Adipocyte (in vitro differentiated cells): ENCODE data around the gene ZNF772.
A peak's percentile ranks its signal among the peaks of the same experiment; 100 is the strongest.
"Not testable (repeated sequence)": the region's sequence is repeated elsewhere in the genome, so short reads cannot be mapped to it uniquely, and the experiment has no call there.

Source experiments
- DNase-seq: peaks from one replicate; pipeline ENCODE4 v3.0.0-alpha.2; 2015; ENCODE audit warnings: low read depth
- H3K27me3 ChIP-seq: replicated peaks from 2 replicates; pipeline ENCODE4 v1.7.0; 2013; ENCODE audit warnings: mild to moderate bottlenecking, low read length, moderate library complexity; ENCODE audit not compliant: control insufficient read depth, insufficient read depth
- H3K36me3 ChIP-seq: 2 replicates; pipeline ENCODE4 v1.7.0; 2013; ENCODE audit warnings: low read length, mild to moderate bottlenecking, moderate library complexity; ENCODE audit not compliant: control insufficient read depth, insufficient read depth, severe bottlenecking
- H3K4me1 ChIP-seq: 2 replicates; pipeline ENCODE4 v1.7.0; 2013; ENCODE audit warnings: mild to moderate bottlenecking, low read length, moderate library complexity; ENCODE audit not compliant: control insufficient read depth, insufficient read depth
- H3K4me3 ChIP-seq: 2 replicates; pipeline ENCODE4 v1.7.0; 2013; ENCODE audit warnings: mild to moderate bottlenecking, low read length, moderate library complexity
- H3K9ac ChIP-seq: 2 replicates; pipeline ENCODE4 v1.7.0; 2013; ENCODE audit warnings: mild to moderate bottlenecking, low read length, moderate library complexity
- H3K9me3 ChIP-seq: 2 replicates; pipeline ENCODE4 v1.7.0; 2013; ENCODE audit warnings: mild to moderate bottlenecking, low read length, moderate library complexity; ENCODE audit not compliant: control insufficient read depth

Gene ZNF772

DNA sequence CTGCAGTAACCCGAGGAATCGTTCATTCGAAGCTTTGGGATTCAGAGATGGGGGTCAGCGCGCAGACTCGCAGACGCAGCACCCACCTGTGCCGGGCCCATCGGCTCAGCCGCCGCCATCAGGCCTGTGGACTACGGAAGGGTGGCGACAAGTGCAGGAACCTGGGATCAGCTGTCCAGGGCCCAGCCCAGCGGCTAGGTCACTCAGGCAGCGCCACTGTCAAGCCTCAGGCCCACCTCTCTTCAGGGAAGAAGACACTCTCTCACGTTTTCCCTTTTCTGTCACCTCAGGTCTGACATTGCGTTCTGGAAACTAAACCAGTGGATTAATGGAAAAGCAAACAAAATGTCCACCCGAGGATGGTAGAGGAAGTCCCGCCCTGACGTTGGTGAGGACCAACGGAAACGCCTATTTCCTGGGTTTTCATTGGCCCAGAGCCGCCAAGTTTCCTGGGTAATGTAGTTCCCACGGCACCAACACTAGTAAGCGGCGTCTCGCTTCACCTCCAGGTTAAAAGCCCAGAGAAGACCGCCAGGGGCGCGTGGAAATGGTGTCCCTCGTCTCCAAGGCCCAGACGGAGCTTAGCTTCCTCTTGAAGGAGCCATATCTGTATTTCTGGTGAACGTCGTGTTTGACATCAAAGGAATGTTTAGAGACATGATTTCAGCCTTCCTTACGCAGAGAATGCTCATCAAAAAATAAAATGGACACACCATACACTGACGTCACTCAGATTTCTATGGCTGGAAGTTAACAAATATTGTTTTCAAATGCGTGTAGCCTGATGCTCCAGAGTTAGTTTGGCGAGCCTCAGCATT lies at the start of gene ZNF772:
Gene ZNF772 (minus strand): TSS at position 376 of the 818 bp plus-strand sequence. CDS start 257 bp downstream, at position 119.
- Histone ChIP-seq H3K9ac (peak within 1 kb of the TSS; percentile 86), H3K4me1 (peaks cover 9% of the 10 kb centered on the region), H3K4me3 (peak within 1 kb of the TSS; percentile 90), H3K27me3 (no peaks in the 10 kb centered on the region), H3K9me3 (peaks cover 42% of the 10 kb centered on the region), H3K36me3 (peaks cover 40% of the 10 kb centered on the region)
- peak; percentile 99 for DNase-seq

DNA sequence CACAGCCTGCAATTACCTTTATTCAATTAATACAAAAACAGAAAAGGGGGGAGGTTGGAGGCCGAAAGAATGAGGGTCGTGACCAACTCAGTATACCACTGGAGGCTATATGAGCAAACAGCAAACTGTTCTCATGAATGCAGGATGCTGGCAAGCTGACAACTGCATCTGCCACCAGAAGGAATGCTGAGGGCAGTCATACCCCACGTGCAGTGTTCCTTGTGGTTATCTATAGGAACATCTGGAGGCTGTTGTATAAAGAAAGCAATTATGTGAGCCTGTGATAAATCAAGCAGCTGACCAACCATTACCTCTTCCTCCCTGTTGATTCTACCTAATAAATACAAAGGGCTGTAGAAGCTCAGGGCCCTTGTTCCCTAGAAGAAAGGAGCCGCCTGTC lies 40.7 kb upstream of the ZNF772 start:
- H3K27me3 ChIP-seq, H3K4me3 ChIP-seq, H3K4me1 ChIP-seq, H3K9ac ChIP-seq: not testable (repeated sequence)
- peak; percentile 8 for DNase-seq
- Histone ChIP-seq H3K9me3 (peaks cover 12% of the 10 kb centered on the region), H3K36me3 (peaks cover 55% of the 10 kb centered on the region)

DNA sequence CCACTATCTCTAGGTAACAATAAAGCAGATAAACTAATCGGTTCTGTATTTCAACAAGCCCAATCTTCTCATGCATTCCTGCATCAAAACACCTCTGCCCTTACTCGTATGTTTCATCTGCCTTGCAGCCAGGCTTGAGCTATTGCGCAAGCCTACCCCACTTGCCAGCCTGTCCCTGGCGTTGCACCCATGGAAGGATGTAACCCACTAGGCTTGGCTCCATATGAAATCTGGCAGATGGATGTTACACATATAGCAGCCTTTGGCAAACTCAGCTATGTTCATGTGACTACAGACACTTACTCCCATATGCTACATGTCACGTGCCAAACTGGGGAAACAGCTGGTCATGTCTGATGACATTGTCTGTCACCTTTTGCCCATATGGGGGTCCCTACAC lies 37.9 kb upstream of the ZNF772 start:
- Histone ChIP-seq H3K4me3 (no peak overlapping the region), H3K4me1 (no peaks in the 10 kb centered on the region), H3K27me3 (no peaks in the 10 kb centered on the region), H3K9ac (no peak overlapping the region), H3K36me3 (peaks cover 73% of the 10 kb centered on the region), H3K9me3 (peaks cover 32% of the 10 kb centered on the region)
- DNase-seq, result no peak

DNA sequence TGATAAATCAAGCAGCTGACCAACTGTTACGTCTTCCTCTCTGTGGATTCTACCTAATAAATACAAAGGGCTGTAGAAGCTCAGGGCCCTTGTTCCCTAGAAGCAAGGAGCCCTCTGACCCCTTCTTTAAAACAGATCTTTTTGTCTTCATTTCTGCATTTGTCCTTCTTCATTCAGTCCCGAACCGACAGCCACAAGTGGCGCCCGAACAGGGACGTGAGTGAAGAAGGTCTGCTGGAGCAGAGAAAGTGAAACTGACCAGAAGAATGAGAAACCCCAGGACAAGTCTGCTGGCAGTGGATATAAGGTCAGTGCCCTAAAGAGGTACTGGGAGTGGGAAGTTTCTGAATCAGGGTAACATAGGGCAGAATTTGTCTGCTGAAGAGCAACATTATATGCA lies 35.5 kb upstream of the ZNF772 start:
- Histone ChIP-seq H3K9ac (no peak overlapping the region), H3K4me3 (peak overlapping the region; percentile 47), H3K36me3 (peaks cover 88% of the 10 kb centered on the region), H3K4me1 (no peaks in the 10 kb centered on the region), H3K9me3 (peaks cover 36% of the 10 kb centered on the region), H3K27me3 (no peaks in the 10 kb centered on the region)
- DNase-seq, result peak; percentile 10

DNA sequence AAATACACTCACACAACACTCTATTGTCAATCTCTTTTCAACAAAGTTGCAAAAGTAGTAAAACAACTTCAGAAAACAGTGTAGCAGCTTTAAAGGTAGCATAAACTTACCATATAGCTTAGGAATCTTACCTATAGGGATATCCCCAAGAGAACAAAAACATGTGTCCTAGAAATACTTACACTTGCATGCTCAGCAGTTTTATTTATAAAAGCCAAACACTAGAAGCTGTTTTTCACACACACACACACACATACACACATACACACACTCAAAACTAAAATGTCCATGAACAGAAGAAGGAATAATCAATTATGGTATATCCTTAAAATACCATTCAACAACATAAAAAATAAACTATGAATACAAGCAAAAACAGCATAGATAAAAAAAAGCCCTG lies 34.1 kb upstream of the ZNF772 start:
- Histone ChIP-seq H3K4me1 (no peaks in the 10 kb centered on the region), H3K9ac (no peak overlapping the region), H3K27me3 (no peaks in the 10 kb centered on the region), H3K4me3 (peak overlapping the region; percentile 23), H3K9me3 (peaks cover 42% of the 10 kb centered on the region), H3K36me3 (peaks cover 87% of the 10 kb centered on the region)
- no peak for DNase-seq

DNA sequence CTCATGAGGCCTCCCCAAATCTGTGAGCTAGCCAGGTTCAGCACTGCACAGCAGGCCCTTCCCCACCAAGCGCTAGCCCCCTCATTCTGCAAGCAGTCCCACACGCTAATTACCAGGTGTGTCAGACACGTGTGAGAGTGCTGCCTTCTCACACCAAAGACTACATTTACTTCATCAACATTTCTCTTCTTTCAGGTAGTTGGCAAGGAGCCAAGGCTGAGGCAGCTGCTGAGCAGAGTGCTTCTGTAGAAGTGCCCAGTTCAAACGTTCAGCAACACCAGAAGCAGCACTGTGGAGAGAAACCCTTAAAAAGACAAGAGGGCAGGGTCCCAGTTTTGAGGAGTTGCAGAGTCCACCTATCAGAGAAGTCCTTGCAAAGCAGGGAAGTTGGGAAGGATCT lies 28.8 kb upstream of the ZNF772 start:
- Histone ChIP-seq H3K4me1 (peaks cover 2% of the 10 kb centered on the region), H3K27me3 (no peaks in the 10 kb centered on the region), H3K9ac (no peak overlapping the region), H3K9me3 (peaks cover 12% of the 10 kb centered on the region), H3K4me3 (no peak overlapping the region), H3K36me3 (peaks cover 71% of the 10 kb centered on the region)
- no peak for DNase-seq

DNA sequence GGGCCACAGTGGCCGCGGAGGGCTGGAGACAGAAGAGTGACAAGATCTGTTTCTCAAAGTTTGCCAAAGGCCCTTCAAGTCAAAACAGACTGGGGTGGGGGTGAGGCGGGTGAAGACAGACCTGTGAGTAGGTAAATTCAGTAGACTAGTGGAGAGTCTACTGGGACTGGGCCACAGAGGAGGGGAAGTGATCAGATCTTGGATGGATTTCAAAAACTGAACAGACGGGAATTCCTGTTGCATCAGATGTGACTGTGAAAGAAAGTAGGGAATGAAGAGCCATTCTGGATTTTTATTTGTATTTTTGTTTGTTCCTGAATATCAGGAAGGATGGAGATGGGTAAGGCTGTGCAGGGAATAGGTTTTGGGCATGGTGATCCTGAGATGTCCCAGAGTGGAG lies 23.0 kb upstream of the ZNF772 start:
- Histone ChIP-seq H3K36me3 (peaks cover 23% of the 10 kb centered on the region), H3K4me3 (peak overlapping the region; percentile 90), H3K9ac (peak overlapping the region; percentile 83)
- not testable (repeated sequence) for H3K9me3 ChIP-seq, H3K4me1 ChIP-seq, H3K27me3 ChIP-seq
- DNase-seq, result peak; percentile 69

DNA sequence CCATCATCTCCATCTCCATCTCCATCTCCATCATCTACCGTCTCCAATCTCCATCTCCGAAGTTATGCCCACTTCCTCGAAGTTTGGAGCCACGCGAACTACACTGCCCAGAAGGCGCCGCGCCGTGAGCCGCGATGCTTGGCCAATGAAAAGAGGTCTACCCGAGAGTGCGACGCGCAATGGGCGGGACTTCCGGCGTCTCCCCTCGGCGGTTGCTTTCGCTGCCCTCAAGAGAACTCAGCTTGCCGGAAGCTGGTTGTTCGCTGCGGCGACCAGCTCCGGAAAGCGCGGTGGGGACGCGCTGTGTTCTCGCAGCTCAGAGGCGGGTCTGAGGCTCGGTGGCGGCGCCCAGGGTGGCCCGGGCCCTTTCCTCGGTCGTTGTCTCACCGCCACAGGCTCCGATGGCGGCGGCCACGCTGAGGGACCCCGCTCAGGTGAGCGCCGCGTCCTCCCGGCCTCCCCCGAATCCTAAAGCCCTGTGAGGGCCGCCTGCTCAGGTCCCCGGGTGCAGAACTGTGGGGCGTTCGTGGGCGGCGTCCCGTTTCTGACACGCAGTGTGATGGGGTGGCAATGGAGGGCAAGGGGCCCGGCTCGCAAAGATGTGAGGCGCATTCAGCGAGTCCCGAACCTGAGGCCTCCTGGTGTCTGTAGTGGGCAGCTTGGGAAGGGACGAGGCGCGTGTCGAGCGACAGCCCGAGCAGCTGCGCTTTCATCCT lies 22.5 kb upstream of the ZNF772 start, which contains the start of gene ZNF773:
Gene ZNF773 (plus strand): TSS at position 259 of the 716 bp plus-strand sequence. CDS start 143 bp downstream, at position 402.
- DNase-seq, result peak; percentile 98
- Histone ChIP-seq H3K36me3 (peaks cover 18% of the 10 kb centered on the region), H3K4me3 (peak within 1 kb of the TSS; percentile 90), H3K9ac (peak within 1 kb of the TSS; percentile 96)
- H3K9me3 ChIP-seq, H3K27me3 ChIP-seq, H3K4me1 ChIP-seq: not testable (repeated sequence)

DNA sequence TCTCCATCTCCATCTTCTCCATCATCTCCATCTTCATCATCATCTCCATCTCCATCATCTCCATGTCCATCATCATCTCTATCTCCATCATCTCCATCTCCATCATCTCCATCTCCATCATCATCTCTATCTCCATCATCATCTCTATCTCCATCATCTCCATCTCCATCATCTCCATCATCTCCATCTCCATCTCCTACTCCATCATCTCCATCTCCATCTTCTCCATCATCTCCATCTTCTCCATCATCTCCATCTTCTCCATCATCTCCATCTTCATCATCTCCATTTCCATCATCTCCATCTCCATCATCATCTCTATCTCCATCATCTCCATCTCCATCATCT lies 21.9 kb upstream of the ZNF772 start:
- Histone ChIP-seq H3K36me3 (peaks cover 19% of the 10 kb centered on the region), H3K4me3 (peak overlapping the region; percentile 90)
- DNase-seq, H3K4me1 ChIP-seq, H3K9ac ChIP-seq, H3K27me3 ChIP-seq, H3K9me3 ChIP-seq: not testable (repeated sequence)

DNA sequence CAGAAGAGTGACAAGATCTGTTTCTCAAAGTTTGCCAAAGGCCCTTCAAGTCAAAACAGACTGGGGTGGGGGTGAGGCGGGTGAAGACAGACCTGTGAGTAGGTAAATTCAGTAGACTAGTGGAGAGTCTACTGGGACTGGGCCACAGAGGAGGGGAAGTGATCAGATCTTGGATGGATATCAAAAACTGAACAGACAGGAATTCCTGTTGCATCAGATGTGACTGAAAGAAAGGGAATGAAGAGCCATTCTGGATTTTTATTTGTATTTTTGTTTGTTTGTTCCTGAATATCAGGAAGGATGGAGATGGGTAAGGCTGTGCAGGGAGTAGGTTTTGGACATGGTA lies 10.9 kb upstream of the ZNF772 start:
- Histone ChIP-seq H3K36me3 (peaks cover 32% of the 10 kb centered on the region), H3K9ac (peak overlapping the region; percentile 59)

DNA sequence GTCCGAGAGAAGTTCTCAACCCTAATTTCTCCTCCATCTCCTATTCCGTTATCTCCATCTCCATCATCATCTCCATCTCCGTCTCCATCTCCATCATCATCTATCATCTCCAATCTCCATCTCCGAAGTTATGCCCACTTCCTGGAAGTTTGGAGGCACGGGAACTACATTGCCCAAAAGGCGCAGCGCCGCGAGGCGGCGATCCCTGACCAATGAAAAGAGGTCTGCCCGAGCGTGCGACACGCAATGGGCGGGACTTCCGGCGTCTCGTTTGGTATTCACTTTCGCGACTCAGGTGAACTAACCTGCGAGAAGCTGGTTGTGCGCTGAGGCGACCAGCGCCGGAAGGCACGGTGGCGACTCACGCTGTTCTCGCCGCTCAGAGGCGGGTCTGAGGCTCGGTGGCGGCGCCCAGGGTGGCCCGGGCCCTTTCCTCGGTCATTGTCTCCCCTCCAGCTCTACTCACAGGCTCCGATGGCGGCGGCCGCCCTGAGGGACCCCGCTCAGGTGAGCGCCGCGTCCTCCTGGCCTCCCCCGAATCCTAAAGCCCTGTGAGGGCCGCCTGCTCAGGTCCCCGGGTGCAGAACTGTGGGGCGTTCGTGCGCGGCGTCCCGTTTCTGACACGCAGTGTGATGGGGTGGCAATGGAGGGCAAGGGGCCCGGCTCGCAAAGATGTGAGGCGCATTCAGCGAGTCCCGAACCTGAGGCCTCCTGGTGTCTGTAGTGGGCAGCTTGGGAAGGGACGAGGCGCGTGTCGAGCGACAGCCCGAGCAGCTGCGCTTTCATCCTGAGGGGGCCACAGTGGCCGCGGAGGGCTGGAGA lies 10.3 kb upstream of the ZNF772 start, which contains the start of gene ZNF419:
Gene ZNF419 (plus strand): TSS at position 274 of the 822 bp plus-strand sequence. CDS start 201 bp downstream, at position 475.
- not testable (repeated sequence) for H3K27me3 ChIP-seq

More for the DNA sequence above, 10.9 kb upstream of the ZNF772 start:
- peak overlapping the region; percentile 79 for H3K4me3 ChIP-seq
- peak; percentile 59 for DNase-seq
- H3K4me1 ChIP-seq, H3K27me3 ChIP-seq, H3K9me3 ChIP-seq: not testable (repeated sequence)

More for the DNA sequence above, 10.3 kb upstream of the ZNF772 start, which contains the start of gene ZNF419:
- peaks cover 26% of the 10 kb centered on the region for H3K36me3 ChIP-seq
- peak within 1 kb of the TSS; percentile 98 for H3K4me3 ChIP-seq
- peak; percentile 97 for DNase-seq
- not testable (repeated sequence) for H3K9me3 ChIP-seq, H3K4me1 ChIP-seq
- peak within 1 kb of the TSS; percentile 91 for H3K9ac ChIP-seq
